ENCODE data around the gene ARPP21.
A peak's percentile ranks its signal among the peaks of the same experiment; 100 is the strongest.

Gene ARPP21

GRCh38 chr3:35641920-35642527 lies 2.7 kb downstream of the ARPP21 start:
- DNase-seq = no peak

GRCh38 chr3:35643495-35643894 lies 4.2 kb downstream of the ARPP21 start:
- DNase-seq = no peak

GRCh38 chr3:35644451-35644850 lies 5.1 kb downstream of the ARPP21 start:
- DNase-seq = no peak

GRCh38 chr3:35645189-35645588 lies 5.9 kb downstream of the ARPP21 start:
- DNase-seq = no peak

- DNase-seq = no peak
These were observed 6.8 kb downstream of the ARPP21 start for GRCh38 chr3:35646081-35646480.

GRCh38 chr3:35647461-35647860 lies 8.1 kb downstream of the ARPP21 start:
- DNase-seq = no peak

- no peak for DNase-seq
These were observed 9.0 kb downstream of the ARPP21 start for GRCh38 chr3:35648347-35648746.

- no peak for DNase-seq
These were observed 10.1 kb downstream of the ARPP21 start for GRCh38 chr3:35649405-35649804.

- DNase-seq = no peak
These were observed 12.1 kb downstream of the ARPP21 start for GRCh38 chr3:35651426-35651825.

- peak; percentile 41 for DNase-seq
These were observed 12.5 kb downstream of the ARPP21 start for GRCh38 chr3:35651851-35652250.

- DNase-seq = no peak
These were observed 14.0 kb downstream of the ARPP21 start for GRCh38 chr3:35653347-35653746.

GRCh38 chr3:35654476-35654875 lies 15.2 kb downstream of the ARPP21 start:
- no peak for DNase-seq

GRCh38 chr3:35658686-35659085 lies 19.4 kb downstream of the ARPP21 start:
- no peak for DNase-seq

- no peak for DNase-seq
These were observed 20.4 kb downstream of the ARPP21 start for GRCh38 chr3:35659768-35660167.

GRCh38 chr3:35663471-35663870 lies 24.1 kb downstream of the ARPP21 start:
- DNase-seq = no peak

GRCh38 chr3:35664460-35664919 lies 25.2 kb downstream of the ARPP21 start:
- DNase-seq = peak; percentile 51

- DNase-seq = peak; percentile 37
These were observed 26.2 kb downstream of the ARPP21 start for GRCh38 chr3:35665390-35666055.

- DNase-seq = peak; percentile 30
These were observed 27.6 kb downstream of the ARPP21 start for GRCh38 chr3:35666888-35667287.

- no peak for DNase-seq
These were observed 31.2 kb downstream of the ARPP21 start for GRCh38 chr3:35670408-35670965.

- DNase-seq = no peak
These were observed 32.2 kb downstream of the ARPP21 start for GRCh38 chr3:35671483-35671882.

GRCh38 chr3:35673017-35673416 lies 33.7 kb downstream of the ARPP21 start:
- no peak for DNase-seq

- DNase-seq = no peak
These were observed 35.3 kb downstream of the ARPP21 start for GRCh38 chr3:35674451-35675109.

- DNase-seq = no peak
These were observed 35.9 kb downstream of the ARPP21 start for GRCh38 chr3:35675206-35675605.

GRCh38 chr3:35675621-35676020 lies 36.3 kb downstream of the ARPP21 start:
- DNase-seq = no peak

All from fibroblast of skin of right biceps (primary cell).